Measurements from ENCODE around the gene ADRA2A. TPM values are rescaled to one million over a fixed set of nuclear protein-coding genes. Genes with fewer than 3 reads are reported as not detected.

Gene ADRA2A
- total RNA-seq, 4 donors from 2014 or later = 8.5 to 62.1 (median 17.6) TPM

DNA sequence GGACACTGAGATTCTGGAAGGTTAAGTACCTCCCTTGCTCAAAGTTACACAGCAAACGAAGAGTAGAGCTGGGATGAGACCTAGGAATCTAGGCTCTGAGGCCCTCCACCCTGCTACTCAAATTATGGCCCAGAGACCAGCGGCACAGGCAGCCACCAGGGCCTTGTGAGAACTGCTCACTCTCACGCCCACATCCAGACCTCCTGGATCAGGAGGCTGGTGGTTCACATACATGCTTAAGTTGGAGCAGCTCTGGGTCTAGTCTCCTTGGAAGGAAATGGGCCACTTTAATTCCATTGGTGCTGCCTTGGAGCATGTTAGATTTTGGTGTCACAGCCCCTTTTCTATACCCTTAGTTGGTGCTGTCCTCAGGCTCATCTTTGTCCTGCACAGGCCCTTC is 41.9 kb downstream of the ADRA2A start:
- Histone ChIP-seq H3K4me1 (no peaks in the 10 kb centered on the region), H3K36me3 (no peaks in the 10 kb centered on the region), H3K27ac (no peak overlapping the region), H3K27me3 (no peaks in the 10 kb centered on the region), H3K9me3 (no peaks in the 10 kb centered on the region), H3K4me3 (no peak overlapping the region)
- no peak for DNase-seq (ENCODE audit: low spot score in 2 of 2)
- TF ChIP-seq, protein P1, sequence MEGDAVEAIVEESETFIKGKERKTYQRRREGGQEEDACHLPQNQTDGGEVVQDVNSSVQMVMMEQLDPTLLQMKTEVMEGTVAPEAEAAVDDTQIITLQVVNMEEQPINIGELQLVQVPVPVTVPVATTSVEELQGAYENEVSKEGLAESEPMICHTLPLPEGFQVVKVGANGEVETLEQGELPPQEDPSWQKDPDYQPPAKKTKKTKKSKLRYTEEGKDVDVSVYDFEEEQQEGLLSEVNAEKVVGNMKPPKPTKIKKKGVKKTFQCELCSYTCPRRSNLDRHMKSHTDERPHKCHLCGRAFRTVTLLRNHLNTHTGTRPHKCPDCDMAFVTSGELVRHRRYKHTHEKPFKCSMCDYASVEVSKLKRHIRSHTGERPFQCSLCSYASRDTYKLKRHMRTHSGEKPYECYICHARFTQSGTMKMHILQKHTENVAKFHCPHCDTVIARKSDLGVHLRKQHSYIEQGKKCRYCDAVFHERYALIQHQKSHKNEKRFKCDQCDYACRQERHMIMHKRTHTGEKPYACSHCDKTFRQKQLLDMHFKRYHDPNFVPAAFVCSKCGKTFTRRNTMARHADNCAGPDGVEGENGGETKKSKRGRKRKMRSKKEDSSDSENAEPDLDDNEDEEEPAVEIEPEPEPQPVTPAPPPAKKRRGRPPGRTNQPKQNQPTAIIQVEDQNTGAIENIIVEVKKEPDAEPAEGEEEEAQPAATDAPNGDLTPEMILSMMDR (IDR thresholded peaks at IDR 0.05) = no peak
- TF ChIP-seq EP300 (IDR thresholded peaks at IDR 0.05) = no peak
- no peak for TF ChIP-seq POLR2A (IDR thresholded peaks at IDR 0.05)
- 77 to 81% methylated on average over 3 of the region's 3 CpGs for whole genome bisulfite sequencing, 2 donors

DNA sequence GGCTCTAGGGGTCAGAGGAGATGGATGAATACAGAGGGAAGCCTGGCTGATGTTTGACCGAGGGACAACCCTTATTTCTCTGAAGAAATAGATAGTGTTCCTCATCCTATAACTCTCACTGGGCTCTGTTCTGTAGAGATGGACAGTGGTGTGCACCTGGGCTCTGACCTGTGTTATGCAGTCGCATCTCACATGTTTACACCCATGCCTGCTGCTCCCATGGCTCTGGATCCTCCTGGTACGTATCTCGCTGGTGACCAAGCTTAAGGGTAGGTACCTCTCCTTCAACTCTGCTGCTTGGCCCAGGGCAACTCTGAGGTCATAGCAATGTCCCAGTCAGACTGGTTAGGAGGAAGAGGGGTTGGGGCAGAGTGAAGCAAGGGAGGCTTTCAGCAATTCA is 42.8 kb downstream of the ADRA2A start:
- no peak for TF ChIP-seq EP300 (IDR thresholded peaks at IDR 0.05)
- no peak for TF ChIP-seq POLR2A (IDR thresholded peaks at IDR 0.05)
- TF ChIP-seq, protein P1 (IDR thresholded peaks at IDR 0.05) = no peak
- H3K27me3 ChIP-seq = no peaks in the 10 kb centered on the region
- 88 to 92% methylated on average over 4 of the region's 4 CpGs for WGBS, 2 donors
- no peak for DNase-seq (ENCODE audit: low spot score in 2 of 2)
- H3K4me1 ChIP-seq = no peaks in the 10 kb centered on the region
- no peaks in the 10 kb centered on the region for H3K36me3 ChIP-seq
- H3K4me3 ChIP-seq = no peak overlapping the region
- no peak overlapping the region for H3K27ac ChIP-seq
- no peaks in the 10 kb centered on the region for H3K9me3 ChIP-seq

DNA sequence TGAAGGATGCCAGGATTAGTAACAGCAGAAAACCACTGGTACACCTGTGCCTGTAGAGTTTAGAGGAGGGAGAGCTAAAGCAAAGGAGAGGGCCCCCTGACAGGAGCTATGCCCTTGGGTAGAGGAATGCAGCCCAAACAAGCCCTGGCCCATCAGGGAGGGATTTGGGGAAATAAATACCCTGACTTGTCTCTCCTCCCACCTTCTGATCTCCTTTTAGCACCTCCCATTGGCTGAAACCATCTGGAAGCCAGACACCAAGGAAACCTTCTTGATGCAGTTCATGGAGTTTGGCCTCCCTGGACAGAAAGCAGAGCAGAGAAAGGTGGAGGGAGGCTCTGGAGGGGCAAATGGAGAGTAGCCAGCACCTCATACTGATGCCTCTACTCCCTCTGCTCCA is 45.3 kb downstream of the ADRA2A start:
- no peaks in the 10 kb centered on the region for H3K4me1 ChIP-seq
- TF ChIP-seq EP300 (IDR thresholded peaks at IDR 0.05) (no peak), POLR2A (IDR thresholded peaks at IDR 0.05) (no peak)
- TF ChIP-seq, protein P1 (IDR thresholded peaks at IDR 0.05) = no peak
- DNase-seq (ENCODE audit: low spot score in 2 of 2) = no peak

DNA sequence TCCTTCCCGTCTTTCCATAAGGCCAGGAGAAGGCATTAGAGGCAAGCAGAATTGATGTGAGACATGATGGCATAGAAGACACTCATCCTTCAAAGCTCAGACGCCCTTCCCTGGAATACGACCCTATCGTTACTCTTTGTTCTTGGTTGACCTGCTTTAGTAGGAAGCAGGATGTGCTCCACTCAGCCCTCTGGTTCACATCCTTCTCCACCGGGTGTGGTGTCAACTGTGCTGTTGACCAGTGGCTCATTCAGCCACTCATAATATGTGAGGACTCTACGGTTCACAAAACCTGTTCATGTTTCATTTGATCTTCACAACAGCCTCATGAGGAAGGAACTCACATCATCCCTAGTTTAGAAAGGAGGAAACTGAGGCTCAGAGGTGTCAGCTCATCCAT is 47.1 kb downstream of the ADRA2A start:
- no peak overlapping the region for H3K4me3 ChIP-seq
- H3K36me3 ChIP-seq = no peaks in the 10 kb centered on the region
- TF ChIP-seq POLR2A (IDR thresholded peaks at IDR 0.05) = no peak
- TF ChIP-seq EP300 (IDR thresholded peaks at IDR 0.05) = no peak
- TF ChIP-seq, protein P1 (IDR thresholded peaks at IDR 0.05) = no peak
- no peak overlapping the region for H3K27ac ChIP-seq
- no peaks in the 10 kb centered on the region for H3K9me3 ChIP-seq
- H3K4me1 ChIP-seq = peaks cover 0 to 1% (median 0%) of the 10 kb centered on the region in 4 donors
- no peak for DNase-seq (ENCODE audit: low spot score in 2 of 2)
- WGBS, 2 donors = 87% methylated on average over 6 of the region's 6 CpGs
- no peaks in the 10 kb centered on the region for H3K27me3 ChIP-seq

More for the DNA sequence above, 45.3 kb downstream of the ADRA2A start:
- Histone ChIP-seq H3K27ac (no peak overlapping the region), H3K9me3 (no peaks in the 10 kb centered on the region), H3K27me3 (no peaks in the 10 kb centered on the region), H3K36me3 (no peaks in the 10 kb centered on the region), H3K4me3 (no peak overlapping the region)

DNA sequence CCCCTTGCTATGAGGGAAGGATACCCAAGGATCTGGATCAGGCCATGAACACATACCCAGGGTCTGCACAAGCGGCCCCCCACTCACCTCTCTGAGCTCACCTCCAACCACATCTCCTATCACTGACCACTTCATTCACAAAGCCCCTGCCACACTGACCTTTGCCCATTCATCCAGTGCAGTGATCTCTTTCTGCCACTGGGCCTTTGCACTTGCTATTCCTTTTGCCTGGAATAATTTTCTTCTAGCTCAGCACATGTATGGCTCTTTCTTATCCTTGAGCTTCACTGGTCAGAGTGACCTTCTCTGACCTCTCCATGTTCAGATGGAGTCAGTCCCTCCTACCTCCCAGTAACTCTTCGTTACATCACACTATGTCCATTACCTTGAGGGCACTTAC is 48.3 kb downstream of the ADRA2A start:
- WGBS, 2 donors = 89 to 96% methylated on average over 2 of the region's 2 CpGs
- TF ChIP-seq EP300 (IDR thresholded peaks at IDR 0.05) (no peak), POLR2A (IDR thresholded peaks at IDR 0.05) (no peak)
- TF ChIP-seq, protein P1 (IDR thresholded peaks at IDR 0.05) = no peak
- no peak for DNase-seq (ENCODE audit: low spot score in 2 of 2)

More for the DNA sequence above, 48.3 kb downstream of the ADRA2A start:
- Histone ChIP-seq H3K4me1 (peaks cover 0 to 3% (median 0%) of the 10 kb centered on the region in 4 donors), H3K27ac (no peak overlapping the region), H3K36me3 (no peaks in the 10 kb centered on the region), H3K4me3 (no peak overlapping the region), H3K9me3 (no peaks in the 10 kb centered on the region), H3K27me3 (no peaks in the 10 kb centered on the region)
